ENCODE data around the gene RBM15.

- TF ChIP-seq POLR2AphosphoS5 (IDR thresholded peaks at IDR 0.05; ENCODE audit: low read depth, low read length) (no peak), CTCF (IDR thresholded peaks at IDR 0.05) (no peak), SIN3A (IDR thresholded peaks at IDR 0.05; ENCODE audit: borderline replicate concordance, insufficient read depth, low read depth, low read length) (no peak), REST (IDR thresholded peaks at IDR 0.05; ENCODE audit: insufficient read depth in 1 of 2, low read depth in 2 of 2, low read length in 1 of 2) (no peak)
Observed at GRCh38 chr1:110328274-110328673, 10.9 kb upstream of the RBM15 start.
